Urinary bladder (tissue), 4 donors: ENCODE results near the gene SETX. TPM values are rescaled to one million over a fixed set of nuclear protein-coding genes. Genes with fewer than 3 reads are reported as not detected.
"Not testable (repeated sequence)": the region's sequence is repeated elsewhere in the genome, so short reads cannot be mapped to it uniquely, and the experiment has no call there.

Experiments used
- DNase-seq: peaks from one replicate; pipeline ENCODE4 v3.0.0-alpha.2; 2015; ENCODE audit errors: extremely low spot score
- H3K27ac ChIP-seq: one replicate; pipeline ENCODE4 v1.5.1; 2013; ENCODE audit warnings: low read depth, mild to moderate bottlenecking, moderate library complexity
- H3K36me3 ChIP-seq: one replicate; pipeline ENCODE4 v1.6.1; 2013; ENCODE audit warnings: mild to moderate bottlenecking, moderate library complexity; ENCODE audit not compliant: insufficient read depth
- H3K4me1 ChIP-seq: one replicate; pipeline ENCODE4 v1.6.1; 2013; ENCODE audit warnings: mild to moderate bottlenecking, moderate library complexity; ENCODE audit not compliant: insufficient read depth
- H3K4me3 ChIP-seq: one replicate; pipeline ENCODE4 v1.5.1; 2013; ENCODE audit warnings: low read depth, low read length
- WGBS: extraction: QIAGEN DNeasy Blood & Tissue Kit; methylation state at CpG from one replicate; pipeline ENCODE4 v1.1.7; 2013; 5-methylcytosine and 5-hydroxymethylcytosine counted together
- polyA plus RNA-seq: library from polyadenylated mRNA; stranded (reverse); fragments of 200-250 nt; gene quantifications from one replicate; pipeline ENCODE4 v1.2.3, GENCODE V29; 2013
- total RNA-seq: library from RNA; depleted of rRNA; stranded (reverse); fragments of >200 nt; gene quantifications from one replicate; pipeline ENCODE4 v1.2.3, GENCODE V29; 2014
- donor health status: healthy with polysubstance abuse.
- donor health status: healthy.

Gene SETX
- total and polyA plus RNA-seq, 2 donors, result 23.7 to 128 TPM

- H3K27ac ChIP-seq, result no peak overlapping the region
- peaks cover 5% of the 10 kb centered on the region for H3K36me3 ChIP-seq
These were observed 61.6 kb downstream of the SETX start for GRCh38 chr9:132293145-132293721.

GRCh38 chr9:132288966-132289365 is 65.8 kb downstream of the SETX start:
- H3K36me3 ChIP-seq, result peaks cover 8% of the 10 kb centered on the region
- H3K27ac ChIP-seq, result no peak overlapping the region
- 59% methylated on average over 2 of the region's 2 CpGs for WGBS
- no peak for DNase-seq
- peaks cover 2% of the 10 kb centered on the region for H3K4me1 ChIP-seq
- no peak overlapping the region for H3K4me3 ChIP-seq

More at GRCh38 chr9:132293145-132293721, 61.6 kb downstream of the SETX start:
- no peak overlapping the region for H3K4me3 ChIP-seq
- DNase-seq, result no peak
- peaks cover 2% of the 10 kb centered on the region for H3K4me1 ChIP-seq
- 94% methylated on average over 13 of the region's 13 CpGs for WGBS

- Histone ChIP-seq H3K4me1 (peaks cover 2% of the 10 kb centered on the region), H3K4me3 (no peak overlapping the region), H3K36me3 (peaks cover 8% of the 10 kb centered on the region), H3K27ac (no peak overlapping the region)
- no peak for DNase-seq
- WGBS, result 8% methylated on average over 1 of the region's 1 CpG
These were observed 66.4 kb downstream of the SETX start for GRCh38 chr9:132288361-132288760.

GRCh38 chr9:132287256-132287760 is 67.5 kb downstream of the SETX start:
- H3K4me1 ChIP-seq, result no peaks in the 10 kb centered on the region
- no peak for DNase-seq
- H3K4me3 ChIP-seq, result no peak overlapping the region
- peaks cover 8% of the 10 kb centered on the region for H3K36me3 ChIP-seq
- no peak overlapping the region for H3K27ac ChIP-seq
- WGBS, result 56% methylated on average over 3 of the region's 3 CpGs

GRCh38 chr9:132283863-132284262 is 70.9 kb downstream of the SETX start:
- H3K36me3 ChIP-seq, result peaks cover 9% of the 10 kb centered on the region
- DNase-seq, result no peak
- no peak overlapping the region for H3K4me3 ChIP-seq
- H3K4me1 ChIP-seq, result no peaks in the 10 kb centered on the region
- no peak overlapping the region for H3K27ac ChIP-seq
- 87% methylated on average over 7 of the region's 7 CpGs for WGBS

GRCh38 chr9:132283165-132283564 is 71.6 kb downstream of the SETX start:
- H3K4me1 ChIP-seq, result no peaks in the 10 kb centered on the region
- H3K27ac ChIP-seq, result no peak overlapping the region
- H3K36me3 ChIP-seq, result peaks cover 12% of the 10 kb centered on the region
- WGBS, result 76% methylated on average over 4 of the region's 4 CpGs
- no peak for DNase-seq
- H3K4me3 ChIP-seq, result no peak overlapping the region

GRCh38 chr9:132274861-132275260 is 79.9 kb downstream of the SETX start:
- peaks cover 7% of the 10 kb centered on the region for H3K36me3 ChIP-seq
- H3K27ac ChIP-seq, result no peak overlapping the region
- no peak for DNase-seq
- no peak overlapping the region for H3K4me3 ChIP-seq
- WGBS, result 92% methylated on average over 2 of the region's 2 CpGs
- no peaks in the 10 kb centered on the region for H3K4me1 ChIP-seq

- not testable (repeated sequence) for H3K36me3 ChIP-seq, H3K4me3 ChIP-seq, H3K27ac ChIP-seq, H3K4me1 ChIP-seq, DNase-seq
- 87% methylated on average over 11 of the region's 16 CpGs for WGBS
These were observed 84.9 kb downstream of the SETX start for GRCh38 chr9:132269704-132270516.

GRCh38 chr9:132268725-132269352 is 85.9 kb downstream of the SETX start:
- 49% methylated on average over 10 of the region's 10 CpGs for WGBS

GRCh38 chr9:132267660-132268059 is 87.1 kb downstream of the SETX start:
- H3K27ac ChIP-seq, result no peak overlapping the region
- no peaks in the 10 kb centered on the region for H3K4me1 ChIP-seq
- no peak overlapping the region for H3K4me3 ChIP-seq
- 90% methylated on average over 3 of the region's 3 CpGs for WGBS
- H3K36me3 ChIP-seq, result peaks cover 6% of the 10 kb centered on the region
- DNase-seq, result no peak

More at GRCh38 chr9:132268725-132269352, 85.9 kb downstream of the SETX start:
- H3K36me3 ChIP-seq, result peaks cover 3% of the 10 kb centered on the region
- no peak overlapping the region for H3K4me3 ChIP-seq
- H3K27ac ChIP-seq, result no peak overlapping the region
- no peaks in the 10 kb centered on the region for H3K4me1 ChIP-seq
- DNase-seq, result no peak

- WGBS, result 75% methylated on average over 3 of the region's 3 CpGs
- Histone ChIP-seq H3K4me3 (no peak overlapping the region), H3K36me3 (peaks cover 6% of the 10 kb centered on the region), H3K27ac (no peak overlapping the region), H3K4me1 (no peaks in the 10 kb centered on the region)
- DNase-seq, result no peak
These were observed 88.8 kb downstream of the SETX start for GRCh38 chr9:132266017-132266416.

GRCh38 chr9:132260846-132261245 is 93.9 kb downstream of the SETX start:
- whole genome bisulfite sequencing, result 83% methylated on average over 3 of the region's 3 CpGs
- H3K36me3 ChIP-seq, result peaks cover 6% of the 10 kb centered on the region
- no peaks in the 10 kb centered on the region for H3K4me1 ChIP-seq
- no peak for DNase-seq
- H3K27ac ChIP-seq, result no peak overlapping the region
- no peak overlapping the region for H3K4me3 ChIP-seq

- H3K4me3 ChIP-seq, result no peak overlapping the region
- H3K36me3 ChIP-seq, result no peaks in the 10 kb centered on the region
- DNase-seq, result no peak
- H3K27ac ChIP-seq, result no peak overlapping the region
- H3K4me1 ChIP-seq, result no peaks in the 10 kb centered on the region
- 91% methylated on average over 20 of the region's 20 CpGs for WGBS
These were observed 104.2 kb downstream of the SETX start for GRCh38 chr9:132250324-132251262.
